Vagina (tissue), 2 donors: Measurements from ENCODE around the gene LRP2BP.

Experiments
- CTCF ChIP-seq, 3 experiments: fragments of 450-650 bp in 2 of 3; fragments of 200-600 bp in 1 of 3; sonication (generic) in 1 of 3; IDR thresholded peaks; one replicate each; pipeline ENCODE4 v1.5.1; 2017 to 2019; ENCODE audit warnings: antibody characterized with exemption in 3 of 3, mild to moderate bottlenecking in 2 of 3, moderate library complexity in 2 of 3
- POLR2A ChIP-seq, 2 donors: fragments of 450-650 bp; IDR thresholded peaks; one replicate each; pipeline ENCODE4 v1.6.1; 2017; ENCODE audit warnings: antibody characterized with exemption in 2 of 2, mild to moderate bottlenecking in 2 of 2, moderate library complexity in 2 of 2
- POLR2AphosphoS5 ChIP-seq, 2 donors: sonication (generic); formaldehyde crosslinking; IDR thresholded peaks; one replicate each; pipeline ENCODE4 v1.9.0; 2017; ENCODE audit warnings: antibody characterized with exemption in 2 of 2, mild to moderate bottlenecking in 2 of 2, low read depth in 1 of 2; ENCODE audit not compliant: insufficient read depth in 1 of 2

- TF ChIP-seq POLR2A (IDR thresholded peaks at IDR 0.05) (no peak), CTCF (IDR thresholded peaks at IDR 0.05) (no peak), POLR2AphosphoS5 (IDR thresholded peaks at IDR 0.05; ENCODE audit: insufficient read depth in 1 of 2, low read depth in 1 of 2) (no peak)
These were observed 1.1 kb upstream of the LRP2BP start, which contains the start of gene ANKRD37 for GRCh38 chr4:185396724-185397385.
